GM19372 (cell line): ENCODE measurements around the gene LAS1L.
"Not testable (repeated sequence)": the region's sequence is repeated elsewhere in the genome, so short reads cannot be mapped to it uniquely, and the experiment has no call there.

Experiments
- ATAC-seq: cut with Tn5 transposase; IDR thresholded peaks from one replicate; pipeline ENCODE4 v1.9.1; 2021; ENCODE audit warnings: mild to moderate bottlenecking, low read depth, moderate library complexity; ENCODE audit not compliant: unreplicated experiment

The LAS1L gene

GRCh38 chrX:65534450-65535292, at the start of gene LAS1L:
TSS of gene LAS1L (minus strand) at chrX:65534787. CDS start at chrX:65534715, 72 bp downstream.
- ATAC-seq, result peak; percentile 100

GRCh38 chrX:65582450-65583082, 48.0 kb upstream of the LAS1L start:
- no peak for ATAC-seq

GRCh38 chrX:65581661-65582339, 47.2 kb upstream of the LAS1L start:
- peak; percentile 76 for ATAC-seq

- no peak for ATAC-seq
These were observed 43.8 kb upstream of the LAS1L start for GRCh38 chrX:65578346-65578745.

- ATAC-seq, result no peak
These were observed 41.6 kb upstream of the LAS1L start for GRCh38 chrX:65576160-65576559.

- no peak for ATAC-seq
These were observed 40.4 kb upstream of the LAS1L start for GRCh38 chrX:65575022-65575421.

- no peak for ATAC-seq
These were observed 39.8 kb upstream of the LAS1L start for GRCh38 chrX:65574356-65574755.

GRCh38 chrX:65572971-65573370, 38.4 kb upstream of the LAS1L start:
- ATAC-seq, result no peak

DNA sequence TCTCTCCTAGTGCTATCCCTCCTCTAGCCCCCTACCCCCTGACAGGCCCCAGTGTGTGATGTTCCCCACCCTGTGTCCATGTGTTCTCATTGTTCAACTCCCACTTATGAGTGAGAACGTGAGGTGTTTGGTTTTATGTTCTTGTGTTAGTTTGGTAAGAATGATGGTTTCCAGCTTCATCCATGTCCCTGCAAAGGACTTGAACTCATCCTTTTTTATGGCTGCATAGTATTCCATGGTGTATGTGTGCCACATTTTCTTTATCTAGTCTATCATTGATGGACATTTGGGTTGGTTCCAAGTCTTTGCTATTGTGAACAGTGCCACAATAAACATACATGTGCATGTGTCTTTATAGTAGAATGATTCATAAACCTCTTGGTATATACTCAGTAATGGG, 28.3 kb upstream of the LAS1L start:
- not testable (repeated sequence) for ATAC-seq

- ATAC-seq, result no peak
These were observed 17.1 kb upstream of the LAS1L start for GRCh38 chrX:65551489-65552339.

GRCh38 chrX:65551086-65551485, 16.5 kb upstream of the LAS1L start:
- no peak for ATAC-seq

DNA sequence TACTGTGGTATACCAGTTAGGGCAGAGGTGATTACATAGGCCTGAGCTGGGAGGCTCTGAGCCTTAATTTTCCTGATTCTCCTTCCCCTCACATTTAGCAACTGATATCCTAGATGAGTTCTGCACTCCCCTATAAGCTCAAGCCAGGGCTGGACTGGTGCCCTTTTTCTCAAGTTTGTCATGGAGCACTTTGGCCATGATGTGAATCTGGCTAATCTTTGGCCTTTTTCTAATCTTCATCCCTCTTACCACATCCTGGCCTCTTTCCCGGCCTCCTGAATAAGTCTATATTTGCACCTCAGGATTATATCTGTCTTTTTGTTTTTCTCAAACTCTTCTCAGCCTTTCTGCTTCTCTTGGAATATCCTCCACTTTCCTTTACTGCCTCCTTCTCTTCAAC, 10.9 kb upstream of the LAS1L start:
- no peak for ATAC-seq

DNA sequence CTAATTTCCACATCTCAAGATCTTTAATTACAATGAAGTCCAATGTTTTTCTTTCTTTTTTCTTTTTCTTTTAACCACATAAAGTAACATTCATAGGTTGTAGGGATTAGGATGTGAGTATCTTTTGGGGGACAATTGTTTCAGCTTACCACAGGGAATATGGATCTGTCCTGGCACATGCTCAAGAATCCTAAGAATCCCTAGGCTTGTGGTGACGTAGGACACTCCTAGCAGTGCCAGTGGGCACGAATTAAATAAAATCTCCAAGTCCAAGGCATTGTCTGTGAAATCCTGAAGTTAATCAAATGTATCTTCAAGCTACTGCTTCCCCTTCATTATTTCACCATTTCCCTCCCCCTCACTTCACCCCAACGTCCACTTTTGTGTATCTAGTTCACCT, 2.6 kb upstream of the LAS1L start:
- ATAC-seq, result no peak

DNA sequence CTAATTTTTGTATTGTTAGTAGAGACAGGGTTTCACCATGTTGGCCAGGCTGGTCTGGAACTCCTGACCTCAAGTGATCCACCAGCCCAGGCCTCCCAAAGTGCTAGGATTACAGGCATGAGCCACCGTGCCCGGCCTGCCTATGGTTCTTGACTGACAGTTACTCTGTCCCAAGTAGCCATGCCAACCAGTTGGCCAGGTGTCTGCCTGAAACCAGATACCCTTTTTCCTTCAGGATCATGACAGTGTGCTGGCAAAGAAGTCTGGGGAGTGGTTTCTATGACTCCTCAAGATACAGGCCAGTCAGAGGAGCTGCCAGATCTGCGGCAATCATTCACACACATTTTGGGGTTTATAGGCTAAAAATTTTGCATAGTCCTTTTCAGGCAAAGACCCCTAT, 1.7 kb upstream of the LAS1L start:
- no peak for ATAC-seq

DNA sequence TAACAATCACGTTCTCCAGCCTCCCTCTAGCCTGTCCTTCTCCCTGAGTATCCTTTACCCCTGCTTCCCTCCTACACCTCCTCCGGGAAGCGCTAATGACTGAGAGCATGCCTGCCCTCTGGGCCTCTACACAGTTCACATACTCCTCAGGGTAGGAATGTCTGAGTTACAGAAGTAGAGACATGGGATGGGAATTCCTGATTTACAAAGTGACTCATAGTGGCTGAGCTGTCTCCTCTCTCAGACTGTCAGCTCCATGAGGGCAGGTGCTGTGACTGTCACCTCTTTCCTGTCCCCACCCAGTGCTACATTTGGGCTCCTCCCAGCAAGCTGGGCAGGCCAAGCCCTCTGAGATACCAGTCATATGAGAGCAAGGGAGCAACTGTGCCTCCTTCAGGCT, 2.6 kb downstream of the LAS1L start:
- no peak for ATAC-seq

- ATAC-seq, result peak; percentile 68
These were observed 5.8 kb downstream of the LAS1L start for GRCh38 chrX:65528705-65529340.

DNA sequence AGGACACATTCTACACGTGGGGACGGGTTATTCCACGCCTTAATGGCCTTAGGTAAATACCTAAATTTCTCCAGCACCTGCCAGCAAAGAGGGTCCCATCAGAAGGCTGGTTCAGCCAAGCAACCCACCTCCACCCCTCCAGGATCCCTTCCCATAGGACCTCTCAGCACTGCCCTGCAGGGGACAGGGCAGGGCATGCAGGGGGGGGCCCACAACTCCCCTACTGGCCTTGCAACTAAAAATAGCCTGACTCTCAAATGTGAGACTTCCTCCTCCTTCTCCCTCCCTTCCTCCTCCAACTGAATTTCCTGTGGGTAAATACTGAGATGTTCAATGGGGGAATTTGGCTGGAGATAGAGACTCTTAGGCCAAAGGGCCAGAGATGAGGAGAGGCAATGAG, 6.3 kb downstream of the LAS1L start:
- no peak for ATAC-seq

GRCh38 chrX:65524139-65524538, 10.4 kb downstream of the LAS1L start:
- ATAC-seq, result no peak

DNA sequence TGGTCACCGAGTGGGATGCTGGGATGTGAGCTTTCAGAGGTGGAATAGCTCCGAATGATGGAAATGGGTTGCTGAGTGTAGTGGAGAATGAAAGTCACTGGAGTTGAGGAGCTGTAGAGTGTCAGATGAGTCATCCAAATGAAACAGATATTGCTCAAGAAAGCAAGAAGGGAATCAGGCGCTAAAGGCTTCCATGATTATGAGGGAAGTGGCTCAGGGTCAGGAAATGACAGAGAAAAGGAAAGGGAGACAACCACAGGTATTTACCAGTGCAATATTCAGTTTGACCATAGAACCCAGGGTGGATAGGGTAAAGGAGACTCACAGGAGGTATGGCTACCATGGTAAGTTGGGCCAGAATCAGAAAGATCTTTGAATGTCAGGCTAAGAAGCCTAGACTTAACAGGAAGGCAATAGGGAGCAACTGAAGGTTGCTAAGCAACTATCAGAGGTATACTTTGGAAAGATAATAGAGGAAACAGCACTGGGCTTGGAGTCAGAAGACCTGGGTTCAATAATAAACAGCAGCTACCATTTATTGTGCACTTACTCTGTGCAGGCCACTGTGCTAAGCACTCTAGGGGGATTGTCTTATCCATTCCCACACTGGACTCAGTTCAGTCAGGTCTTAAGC, 11.7 kb downstream of the LAS1L start:
- no peak for ATAC-seq

- not testable (repeated sequence) for ATAC-seq
These were observed 15.1 kb downstream of the LAS1L start for GRCh38 chrX:65519530-65519929.
